Bronchial epithelial cell (primary cell): ENCODE measurements around the gene CHRNE. TPM values are rescaled to one million over a fixed set of nuclear protein-coding genes. Genes with fewer than 3 reads are reported as not detected.

Experiments
- DNase-seq: peaks from one replicate; pipeline ENCODE4 v3.0.0-alpha.2; 2010; ENCODE audit warnings: low read depth
- FAIRE-seq: peaks from 2 replicates; lab custom pipeline; 2011; peaks lifted over from hg19 to GRCh38; lab: Jason Lieb, UNC
- H3K27me3 ChIP-seq: 2 replicates; pipeline ENCODE4 v1.5.1; 2011; ENCODE audit warnings: low read length; ENCODE audit not compliant: control insufficient read depth, insufficient read depth
- H3K36me3 ChIP-seq: 2 replicates; pipeline ENCODE4 v1.5.1; 2011; ENCODE audit warnings: low read length; ENCODE audit not compliant: control insufficient read depth, insufficient read depth
- H3K4me3 ChIP-seq: 2 replicates; pipeline ENCODE4 v1.5.1; 2011; ENCODE audit warnings: mild to moderate bottlenecking, low read depth, low read length, control low read depth
- total RNA-seq: library from RNA; depleted of rRNA; stranded (reverse); fragments of >200 nt; gene quantifications from 2 replicates; pipeline ENCODE4 v1.2.1, GENCODE V29; 2014
- TF ChIP-seq, protein P1 (sequence below): IDR thresholded peaks from 2 replicates; pipeline ENCODE4 v1.5.1; 2011; ENCODE audit warnings: mild to moderate bottlenecking, moderate library complexity, low read length, control low read depth, inconsistent platforms; ENCODE audit not compliant: insufficient read depth, severe bottlenecking

The CHRNE gene
- total RNA-seq, 1 donor from 2014 or later, result 0.79 TPM

DNA sequence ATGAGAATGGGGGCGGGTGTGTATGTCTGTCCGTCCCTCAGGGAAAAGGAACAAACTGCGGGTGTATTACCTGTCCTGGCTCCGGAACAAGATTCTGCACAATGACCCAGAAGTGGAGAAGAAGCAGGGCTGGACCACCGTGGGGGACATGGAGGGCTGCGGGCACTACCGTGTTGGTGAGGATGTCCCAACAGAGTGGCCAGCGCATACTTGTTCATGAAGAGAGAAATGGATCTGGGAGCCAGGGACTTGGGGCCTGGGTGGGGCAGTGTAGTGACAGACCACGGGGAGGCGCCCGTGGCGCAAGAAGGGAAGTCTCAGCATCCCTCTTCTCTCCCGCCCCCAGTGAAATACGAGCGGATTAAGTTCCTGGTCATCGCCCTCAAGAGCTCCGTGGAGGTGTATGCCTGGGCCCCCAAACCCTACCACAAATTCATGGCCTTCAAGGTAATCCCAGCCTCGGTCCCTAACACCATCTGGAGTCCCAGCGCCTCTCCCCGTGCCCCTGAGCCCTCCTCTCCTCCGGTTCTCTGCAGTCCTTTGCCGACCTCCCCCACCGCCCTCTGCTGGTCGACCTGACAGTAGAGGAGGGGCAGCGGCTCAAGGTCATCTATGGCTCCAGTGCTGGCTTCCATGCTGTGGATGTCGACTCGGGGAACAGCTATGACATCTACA is 7.1 kb downstream of the CHRNE start:
- H3K4me3 ChIP-seq, result no peak overlapping the region
- TF ChIP-seq, protein P1, sequence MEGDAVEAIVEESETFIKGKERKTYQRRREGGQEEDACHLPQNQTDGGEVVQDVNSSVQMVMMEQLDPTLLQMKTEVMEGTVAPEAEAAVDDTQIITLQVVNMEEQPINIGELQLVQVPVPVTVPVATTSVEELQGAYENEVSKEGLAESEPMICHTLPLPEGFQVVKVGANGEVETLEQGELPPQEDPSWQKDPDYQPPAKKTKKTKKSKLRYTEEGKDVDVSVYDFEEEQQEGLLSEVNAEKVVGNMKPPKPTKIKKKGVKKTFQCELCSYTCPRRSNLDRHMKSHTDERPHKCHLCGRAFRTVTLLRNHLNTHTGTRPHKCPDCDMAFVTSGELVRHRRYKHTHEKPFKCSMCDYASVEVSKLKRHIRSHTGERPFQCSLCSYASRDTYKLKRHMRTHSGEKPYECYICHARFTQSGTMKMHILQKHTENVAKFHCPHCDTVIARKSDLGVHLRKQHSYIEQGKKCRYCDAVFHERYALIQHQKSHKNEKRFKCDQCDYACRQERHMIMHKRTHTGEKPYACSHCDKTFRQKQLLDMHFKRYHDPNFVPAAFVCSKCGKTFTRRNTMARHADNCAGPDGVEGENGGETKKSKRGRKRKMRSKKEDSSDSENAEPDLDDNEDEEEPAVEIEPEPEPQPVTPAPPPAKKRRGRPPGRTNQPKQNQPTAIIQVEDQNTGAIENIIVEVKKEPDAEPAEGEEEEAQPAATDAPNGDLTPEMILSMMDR, result no peak
- H3K27me3 ChIP-seq, result no peaks in the 10 kb centered on the region
- H3K36me3 ChIP-seq, result peaks cover 60% of the 10 kb centered on the region
- FAIRE-seq, result no peak
- no peak for DNase-seq

DNA sequence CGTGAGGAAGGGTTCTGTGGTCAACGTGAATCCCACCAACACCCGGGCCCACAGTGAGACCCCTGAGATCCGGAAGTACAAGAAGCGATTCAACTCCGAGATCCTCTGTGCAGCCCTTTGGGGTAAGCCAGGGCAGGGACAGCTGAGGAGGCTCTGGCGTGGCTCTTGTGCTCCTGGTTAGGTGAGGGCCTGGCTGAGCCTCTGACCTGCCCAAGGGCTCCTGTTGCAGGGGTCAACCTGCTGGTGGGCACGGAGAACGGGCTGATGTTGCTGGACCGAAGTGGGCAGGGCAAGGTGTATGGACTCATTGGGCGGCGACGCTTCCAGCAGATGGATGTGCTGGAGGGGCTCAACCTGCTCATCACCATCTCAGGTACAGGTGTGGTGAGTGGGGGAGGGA is 7.8 kb downstream of the CHRNE start:
- DNase-seq (no peak), FAIRE-seq (no peak)
- no peaks in the 10 kb centered on the region for H3K27me3 ChIP-seq
- peaks cover 66% of the 10 kb centered on the region for H3K36me3 ChIP-seq
- no peak overlapping the region for H3K4me3 ChIP-seq
- TF ChIP-seq, protein P1, result no peak

DNA sequence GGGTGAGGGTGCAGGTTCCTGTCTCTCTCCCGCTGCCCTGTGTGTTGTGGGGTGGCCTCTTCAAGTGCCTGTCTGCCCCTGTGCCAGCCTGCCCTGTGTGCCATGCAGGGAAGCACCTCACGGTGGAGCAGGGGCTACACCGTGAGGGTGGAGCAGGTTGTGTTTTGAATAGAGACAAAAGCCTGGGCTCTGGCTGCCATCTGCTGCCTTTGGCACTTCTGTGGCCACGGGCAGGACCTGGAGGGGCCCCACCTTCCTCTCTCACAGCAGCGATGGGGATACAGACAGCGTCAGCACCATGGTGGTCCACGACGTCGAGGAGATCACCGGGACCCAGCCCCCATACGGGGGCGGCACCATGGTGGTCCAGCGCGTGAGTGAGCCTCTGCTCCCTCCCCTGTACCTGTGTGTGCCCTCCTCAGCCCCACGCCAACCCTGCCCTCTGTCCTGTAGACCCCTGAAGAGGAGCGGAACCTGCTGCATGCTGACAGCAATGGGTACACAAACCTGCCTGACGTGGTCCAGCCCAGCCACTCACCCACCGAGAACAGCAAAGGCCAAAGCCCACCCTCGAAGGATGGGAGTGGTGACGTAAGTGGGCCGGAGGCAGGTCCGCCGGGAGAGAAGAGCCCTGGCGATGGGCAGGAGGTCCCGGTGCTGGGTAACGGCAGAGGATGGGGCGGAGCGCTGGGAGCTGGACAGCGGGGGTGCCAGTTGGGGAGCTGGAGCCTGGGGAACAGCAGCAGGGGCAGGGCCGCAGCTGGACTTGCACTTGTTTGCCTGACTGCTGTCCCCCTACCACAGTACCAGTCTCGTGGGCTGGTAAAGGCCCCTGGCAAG is 9.0 kb downstream of the CHRNE start:
- H3K27me3 ChIP-seq, result no peaks in the 10 kb centered on the region
- TF ChIP-seq, protein P1, result no peak
- no peak for FAIRE-seq
- no peak for DNase-seq
- H3K36me3 ChIP-seq, result peaks cover 71% of the 10 kb centered on the region
- H3K4me3 ChIP-seq, result no peak overlapping the region

DNA sequence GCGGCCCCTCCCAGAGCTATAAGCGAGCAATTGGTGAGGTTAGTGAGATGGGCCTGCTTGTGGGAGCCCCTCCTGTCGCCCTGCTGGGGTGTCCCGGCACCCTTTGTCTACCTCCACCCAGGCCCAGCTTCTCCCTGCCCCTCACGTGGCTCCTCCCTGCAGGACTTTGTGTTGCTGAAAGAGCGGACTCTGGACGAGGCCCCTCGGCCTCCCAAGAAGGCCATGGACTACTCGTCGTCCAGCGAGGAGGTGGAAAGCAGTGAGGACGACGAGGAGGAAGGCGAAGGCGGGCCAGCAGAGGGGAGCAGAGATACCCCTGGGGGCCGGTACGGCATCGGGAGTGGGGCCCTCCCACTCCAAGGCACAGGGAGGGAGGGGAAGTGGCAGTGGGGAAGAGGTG is 9.6 kb downstream of the CHRNE start:
- DNase-seq, result no peak
- H3K4me3 ChIP-seq, result no peak overlapping the region
- TF ChIP-seq, protein P1, result no peak
- peaks cover 72% of the 10 kb centered on the region for H3K36me3 ChIP-seq
- FAIRE-seq, result no peak
- H3K27me3 ChIP-seq, result no peaks in the 10 kb centered on the region

DNA sequence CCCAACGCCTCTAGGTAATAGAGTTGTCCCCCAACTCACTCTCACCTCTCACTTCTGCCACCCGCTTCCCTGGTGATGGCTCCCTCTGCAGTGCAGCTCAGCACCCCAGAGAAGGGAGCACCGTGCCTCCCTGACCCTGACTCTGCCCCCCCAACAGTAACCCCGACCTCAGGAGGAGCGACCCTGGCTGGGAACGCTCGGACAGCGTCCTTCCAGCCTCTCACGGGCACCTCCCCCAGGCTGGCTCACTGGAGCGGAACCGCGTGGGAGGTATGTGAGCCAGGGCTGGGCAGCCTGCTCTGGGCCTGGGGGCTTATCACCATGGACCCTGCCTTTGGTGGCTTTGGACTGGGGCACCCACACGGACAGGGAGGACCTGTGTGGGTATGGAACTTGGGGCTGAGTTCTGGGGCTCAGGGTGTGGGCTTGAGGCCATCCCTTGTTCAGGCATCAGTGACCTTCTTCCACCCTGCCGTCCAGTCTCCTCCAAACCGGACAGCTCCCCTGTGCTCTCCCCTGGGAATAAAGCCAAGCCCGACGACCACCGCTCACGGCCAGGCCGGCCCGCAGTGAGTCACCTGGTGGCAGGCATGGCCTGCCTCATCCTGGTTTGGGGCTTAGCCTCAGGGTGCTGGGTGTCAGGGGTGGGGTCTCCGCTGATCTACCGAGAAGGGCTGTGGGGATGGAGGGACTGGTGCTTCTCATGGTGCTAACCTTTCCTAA is 10.2 kb downstream of the CHRNE start:
- TF ChIP-seq, protein P1, result no peak
- Histone ChIP-seq H3K27me3 (no peaks in the 10 kb centered on the region), H3K4me3 (no peak overlapping the region), H3K36me3 (peaks cover 73% of the 10 kb centered on the region)
- DNase-seq (no peak), FAIRE-seq (no peak)
